Fibroblast of skin of left quadriceps (primary cell): Measurements from ENCODE around the gene MFSD1.

ENCODE experiments used
- DNase-seq, 2 experiments: peaks; one replicate each; pipeline ENCODE4 v3.0.0-alpha.2; 2013; ENCODE audit warnings: low read depth in 2 of 2

MFSD1 gene

GRCh38 chr3:158810823-158811724 is 9.2 kb downstream of the MFSD1 start:
- no peak for DNase-seq

DNA sequence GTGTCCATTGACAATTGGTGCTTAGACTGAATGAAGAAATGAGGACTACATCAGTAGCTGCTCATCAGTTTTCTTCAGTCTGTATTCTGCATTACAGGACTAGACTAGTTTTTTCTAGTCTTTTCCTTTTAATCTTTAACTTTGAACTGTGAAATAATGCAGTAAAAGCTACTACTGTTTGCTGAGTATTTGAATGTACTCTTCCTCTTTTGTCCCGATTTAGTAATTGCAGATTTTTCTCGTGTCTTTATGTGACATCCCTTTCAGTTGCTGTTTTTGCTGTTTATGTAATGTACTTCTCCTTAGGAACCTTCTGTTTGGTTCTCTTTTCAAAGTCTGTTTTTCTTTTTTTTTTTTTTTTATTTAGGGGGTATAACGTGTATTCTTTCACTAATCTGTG is 17.4 kb downstream of the MFSD1 start:
- DNase-seq, result no peak

DNA sequence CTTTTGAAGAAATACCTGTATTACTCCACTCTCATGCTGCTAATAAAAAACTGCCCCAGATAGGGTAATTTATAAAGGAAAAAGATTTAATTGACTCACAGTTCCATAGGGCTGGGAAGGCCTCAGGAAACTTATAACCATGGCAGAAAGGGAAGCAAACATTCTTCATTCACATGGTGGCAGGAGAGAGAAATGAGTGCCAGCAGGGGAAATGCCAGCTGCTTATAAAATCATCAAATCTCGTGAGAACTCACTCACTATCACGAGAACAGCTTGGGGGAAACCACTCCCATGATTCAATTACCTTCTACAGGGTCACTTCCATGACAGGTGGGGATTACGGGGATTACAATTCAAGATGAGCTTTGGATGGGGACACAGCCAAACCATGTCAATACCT is 18.7 kb downstream of the MFSD1 start:
- DNase-seq, result no peak

GRCh38 chr3:158821847-158822246 is 20.0 kb downstream of the MFSD1 start:
- no peak for DNase-seq

DNA sequence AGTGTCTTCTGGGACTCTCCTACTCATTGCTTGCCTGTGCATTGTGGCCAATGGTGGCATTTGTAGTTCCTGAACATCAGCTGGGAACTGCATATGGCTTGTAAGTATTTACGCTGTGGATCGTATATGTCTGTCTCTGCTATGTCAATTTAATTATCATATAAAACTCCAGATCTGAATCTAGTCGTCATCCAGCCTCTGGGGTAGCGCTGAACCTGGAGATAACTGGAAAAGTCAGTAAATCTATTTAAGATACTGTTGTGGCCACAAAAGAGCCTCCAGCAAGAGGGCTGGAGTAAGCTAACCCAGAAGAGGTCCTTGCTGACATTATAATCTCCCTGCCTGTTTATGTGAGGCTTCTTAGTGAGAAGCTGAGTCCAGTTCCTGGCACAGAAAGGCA is 21.6 kb downstream of the MFSD1 start:
- no peak for DNase-seq

DNA sequence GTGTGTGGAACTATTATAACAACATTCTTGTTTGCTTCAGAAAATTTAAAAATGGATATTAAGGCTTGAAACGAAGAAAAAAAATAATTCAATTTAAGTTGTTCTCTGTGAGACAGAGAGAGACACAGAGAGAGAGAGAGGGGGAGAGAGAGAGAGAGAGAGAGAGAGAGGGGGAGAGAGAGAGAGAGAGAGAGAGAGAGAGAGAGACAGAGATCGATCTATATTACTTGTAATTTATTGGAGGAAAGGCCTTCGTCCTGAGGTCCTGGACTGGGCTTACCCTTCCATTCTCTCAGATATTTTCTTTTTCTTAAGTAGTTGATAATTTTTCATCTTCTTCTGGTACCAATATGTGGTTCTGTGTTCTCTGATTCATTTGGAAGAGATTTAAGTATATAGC is 25.9 kb downstream of the MFSD1 start:
- no peak for DNase-seq

- DNase-seq, result no peak
Observed at GRCh38 chr3:158830391-158830790, 28.5 kb downstream of the MFSD1 start.

DNA sequence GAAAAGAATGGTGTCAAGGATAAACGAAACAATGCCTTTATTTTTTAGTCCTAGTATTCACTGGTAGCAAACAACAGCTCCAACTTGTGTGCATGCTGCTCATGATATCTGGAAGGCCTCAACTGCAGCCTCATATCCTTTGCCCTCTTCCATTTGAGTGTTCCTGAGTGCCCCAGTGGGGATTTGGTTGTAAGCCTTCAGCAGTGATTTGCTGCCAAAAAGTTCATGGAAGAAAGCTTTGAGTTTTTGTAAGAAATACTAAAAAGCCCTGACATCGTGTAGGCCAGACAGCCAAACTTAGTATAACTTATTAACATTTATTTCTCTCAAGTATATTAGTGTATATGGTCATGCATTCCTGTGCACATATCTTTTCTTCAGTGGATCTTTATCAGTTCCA is 30.0 kb downstream of the MFSD1 start:
- DNase-seq, result no peak

DNA sequence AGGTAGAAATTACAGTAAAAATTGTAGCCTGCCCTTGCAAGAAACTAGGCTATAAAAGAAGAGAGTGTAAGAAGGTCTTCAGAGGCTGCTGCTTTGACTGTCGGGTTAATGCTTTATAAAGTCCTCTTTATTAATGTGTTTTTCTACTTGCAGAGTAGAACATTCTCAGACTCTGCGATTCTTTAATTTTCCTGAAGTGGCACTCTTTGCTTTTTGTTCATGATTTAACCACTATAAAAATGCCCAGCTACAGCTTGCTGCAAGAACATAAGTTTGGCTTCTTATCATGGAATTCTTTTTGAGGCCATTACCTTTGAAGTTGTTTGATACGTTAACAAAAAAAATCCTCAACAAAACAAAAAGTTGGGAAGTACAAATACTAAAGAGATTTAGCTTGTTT is 33.8 kb downstream of the MFSD1 start:
- no peak for DNase-seq

GRCh38 chr3:158836312-158836711 is 34.5 kb downstream of the MFSD1 start:
- no peak for DNase-seq

DNA sequence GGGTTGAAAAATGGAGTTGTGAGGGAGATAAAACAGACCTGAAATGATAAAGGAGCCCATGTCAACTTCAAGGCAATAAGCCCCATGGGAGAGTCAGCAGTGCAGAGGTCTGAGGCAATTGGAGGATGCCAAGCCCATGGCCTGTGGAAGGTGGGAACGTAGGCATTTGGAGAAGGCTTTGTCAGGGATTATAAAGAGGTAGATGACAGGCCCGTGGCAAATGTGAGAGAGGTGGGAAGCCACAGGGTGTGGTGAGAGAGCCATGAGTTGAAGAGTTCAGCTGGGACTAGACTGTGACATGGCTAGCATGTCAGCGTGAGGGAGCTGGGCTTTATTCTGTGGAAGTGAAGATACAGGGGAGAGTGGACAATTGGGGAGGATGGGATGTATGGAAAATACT is 35.4 kb downstream of the MFSD1 start:
- DNase-seq, result no peak

DNA sequence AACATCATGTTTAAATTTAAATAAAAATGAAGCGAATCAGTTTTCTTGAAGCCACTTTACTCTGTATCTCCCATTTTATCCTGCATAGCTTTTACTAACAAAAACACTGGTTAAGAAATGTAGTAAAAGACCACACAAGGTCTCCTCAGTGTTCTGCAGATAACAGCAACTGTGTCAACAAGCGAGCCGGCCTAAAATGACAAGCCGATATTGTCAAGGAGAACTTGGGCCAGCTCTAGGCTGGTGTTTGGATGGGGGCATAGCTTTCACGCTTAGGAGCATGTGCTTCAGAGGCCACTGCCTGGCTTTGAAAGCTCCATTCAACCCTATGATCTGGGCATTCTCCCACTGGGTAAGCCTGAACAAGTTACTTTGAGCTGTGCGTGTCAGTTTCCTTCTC is 38.1 kb downstream of the MFSD1 start:
- no peak for DNase-seq

DNA sequence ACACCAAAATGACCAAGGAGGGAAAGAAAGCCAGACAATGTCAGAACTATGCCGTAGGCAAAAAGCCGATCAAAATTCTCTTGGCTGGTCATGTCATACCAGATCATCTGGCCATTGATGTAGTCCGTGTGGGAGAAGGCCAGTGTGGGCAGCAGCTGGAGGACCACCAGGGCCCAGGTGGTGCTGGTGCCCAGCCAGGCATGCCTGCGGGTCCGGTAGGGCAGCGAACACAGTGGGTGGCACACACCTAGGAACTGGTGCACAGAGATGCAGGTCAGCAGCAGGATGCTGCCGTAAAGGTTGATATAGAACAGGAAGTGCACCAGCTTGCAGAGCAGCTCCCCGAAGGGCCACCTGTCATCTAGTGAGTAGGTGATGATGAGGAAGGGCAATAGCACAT is 39.5 kb downstream of the MFSD1 start:
- no peak for DNase-seq

- DNase-seq, result peak in 1 of 2 experiments; percentile 12
Observed at GRCh38 chr3:158842976-158843375, 41.1 kb downstream of the MFSD1 start.

DNA sequence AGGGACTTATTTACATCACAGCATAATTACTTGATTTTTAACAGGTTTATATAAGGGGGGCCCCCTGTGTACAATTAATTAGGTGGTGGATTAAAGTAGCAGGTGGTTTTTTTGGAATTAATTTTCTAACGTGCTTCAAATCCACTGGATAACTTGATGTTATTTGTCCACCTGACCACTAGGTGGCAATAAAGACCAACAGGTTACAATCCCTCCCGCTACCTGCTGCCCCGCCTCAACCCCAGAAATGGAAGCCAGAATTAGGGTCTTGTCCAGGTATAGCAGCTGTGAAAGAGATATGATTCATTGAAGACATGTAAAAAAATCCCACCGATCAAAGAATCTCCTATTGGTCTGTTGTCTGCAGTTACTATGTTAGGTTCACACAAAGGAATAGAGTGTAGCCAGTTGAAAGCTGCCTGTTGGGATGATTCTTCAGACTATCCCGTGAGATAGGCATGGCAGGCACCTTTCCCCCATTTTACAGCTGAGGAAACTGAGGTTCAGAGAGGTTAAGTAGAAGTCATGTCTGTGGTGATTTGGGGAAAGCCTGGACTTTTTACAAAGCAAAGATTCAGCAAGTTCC is 44.0 kb downstream of the MFSD1 start:
- no peak for DNase-seq

GRCh38 chr3:158846803-158847451 is 45.1 kb downstream of the MFSD1 start:
- DNase-seq, result no peak

- DNase-seq, result peak in 1 of 2 experiments; percentile 2
Observed at GRCh38 chr3:158847452-158847821, 45.6 kb downstream of the MFSD1 start.

DNA sequence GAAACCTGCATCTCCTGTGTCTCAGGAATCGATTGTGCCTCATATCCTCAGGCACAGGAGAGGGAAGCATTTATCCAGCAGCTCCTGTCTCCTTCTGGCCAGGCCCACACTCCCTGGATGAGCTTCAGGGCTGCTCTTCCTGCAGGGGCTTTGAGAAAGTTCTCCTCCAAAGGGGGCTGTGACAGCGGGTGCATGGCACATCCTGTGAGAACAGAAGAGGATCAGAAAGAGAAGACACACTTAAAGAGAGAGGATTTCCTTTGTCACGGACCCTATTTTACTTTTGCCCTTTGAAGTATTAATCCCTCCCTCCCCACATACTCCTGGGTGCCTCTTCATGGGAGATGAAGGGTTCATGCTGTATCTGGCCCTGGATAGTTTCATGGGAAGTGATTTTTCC is 46.0 kb downstream of the MFSD1 start:
- no peak for DNase-seq

DNA sequence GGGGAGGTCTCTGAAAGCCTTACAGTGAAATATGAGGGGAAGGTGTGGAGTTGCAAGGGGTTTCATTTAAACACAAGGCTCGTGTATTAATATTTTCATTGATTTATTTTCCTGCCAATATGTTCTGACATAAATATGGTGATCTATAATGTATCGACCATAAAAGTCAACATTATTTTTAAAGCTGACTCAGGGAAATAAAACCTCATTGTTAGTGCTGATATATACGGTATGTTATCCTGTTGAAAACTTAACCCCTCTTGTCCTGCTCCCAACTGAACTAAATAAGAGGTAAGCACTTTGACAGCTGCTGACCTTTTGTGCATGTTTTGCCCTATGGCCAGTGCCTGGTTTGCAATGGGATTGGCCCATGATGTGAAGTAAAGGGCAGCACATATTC is 47.9 kb downstream of the MFSD1 start:
- DNase-seq, result no peak

DNA sequence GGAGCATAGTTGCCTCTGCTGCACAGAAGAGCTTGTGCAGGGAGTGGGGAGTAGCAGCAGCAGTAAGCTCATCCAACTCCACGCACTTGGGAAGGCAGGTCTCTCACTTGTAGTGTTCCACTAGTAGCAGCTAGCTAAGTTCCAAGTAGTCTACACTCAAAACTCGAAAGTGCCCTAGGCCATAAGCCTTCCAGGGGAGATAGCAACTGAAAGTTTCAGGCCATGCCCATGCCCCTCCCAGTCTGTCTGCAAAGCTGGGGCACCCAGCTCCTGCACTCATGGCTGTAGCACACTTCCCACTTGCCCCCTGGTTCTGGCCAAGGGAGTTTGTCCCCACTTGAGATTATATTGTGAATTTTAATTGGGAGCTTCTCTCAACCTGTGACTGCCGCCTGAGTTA is 57.5 kb downstream of the MFSD1 start:
- no peak for DNase-seq

- no peak for DNase-seq
Observed at GRCh38 chr3:158863247-158863646, 61.4 kb downstream of the MFSD1 start.

- DNase-seq, result no peak
Observed at GRCh38 chr3:158864492-158864891, 62.6 kb downstream of the MFSD1 start.

- no peak for DNase-seq
Observed at GRCh38 chr3:158875700-158876099, 73.8 kb downstream of the MFSD1 start.
